Testis (tissue), 3 donors: ENCODE data around the gene PI4KB. TPM values are rescaled to one million over a fixed set of nuclear protein-coding genes. Genes with fewer than 3 reads are reported as not detected.

Experiments
- DNase-seq: peaks from one replicate; pipeline ENCODE4 v3.0.0-alpha.2; 2019
- H3K27ac ChIP-seq, 2 donors: fragments of 200-600 bp; sonication (generic); one replicate each; pipeline ENCODE4 v1.5.1; 2019
- H3K27me3 ChIP-seq: fragments of 200-600 bp; sonication (generic); one replicate; pipeline ENCODE4 v1.5.1; 2019
- H3K36me3 ChIP-seq: fragments of 200-600 bp; sonication (generic); one replicate; pipeline ENCODE4 v1.5.1; 2017; ENCODE audit warnings: low read depth; ENCODE audit errors: missing control alignments
- H3K4me1 ChIP-seq: fragments of 200-600 bp; sonication (generic); one replicate; pipeline ENCODE4 v1.5.1; 2019
- H3K4me3 ChIP-seq, 2 donors: fragments of 200-600 bp; sonication (generic); one replicate each; pipeline ENCODE4 v1.5.1; 2017 to 2019
- H3K9me3 ChIP-seq: fragments of 200-600 bp; sonication (generic); one replicate; pipeline ENCODE4 v1.5.1; 2017
- POLR2A ChIP-seq: fragments of 450-650 bp; IDR thresholded peaks from one replicate; pipeline ENCODE4 v1.6.1; 2017; ENCODE audit warnings: antibody characterized with exemption, mild to moderate bottlenecking, moderate library complexity
- WGBS, 2 donors: methylation state at CpG; one replicate each; pipeline ENCODE4 v1.1.5; 2018; 5-methylcytosine and 5-hydroxymethylcytosine counted together
- intact Hi-C: fragments of 100-400 bp; cut with DNase I; formaldehyde crosslinking; loops from one replicate; pipeline ENCODE4 v1.15.1; 2023; ENCODE audit warnings: low total_unique reads
- polyA plus RNA-seq: library from polyadenylated mRNA; stranded (reverse); fragments of 350-450 nt; fragmentation: Illumina TruSeq; extraction: RNeasy Lipid Tissue Mini Kit (QIAGEN cat#74804); gene quantifications from one replicate; pipeline ENCODE4 v1.2.3, GENCODE V29; 2014; ENCODE audit warnings: low read depth, low replicate concordance; ENCODE audit not compliant: insufficient read depth
- total RNA-seq, 2 donors: library from RNA; depleted of rRNA; stranded (reverse); fragments of >200 nt; gene quantifications; one replicate each; pipeline ENCODE4 v1.2.3, GENCODE V29; 2016
- TF ChIP-seq, protein P1 (sequence below), 3 experiments: fragments of 450-650 bp in 2 of 3; fragments of 200-600 bp in 1 of 3; sonication (generic) in 1 of 3; IDR thresholded peaks; one replicate each; pipeline ENCODE4 v1.5.1; 2016 to 2019; ENCODE audit warnings: antibody characterized with exemption in 3 of 3, mild to moderate bottlenecking in 2 of 3, moderate library complexity in 1 of 3

PI4KB gene
- total and polyA plus RNA-seq, 3 donors from 2014 or later = 86.8 to 103 (median 87.9) TPM

GRCh38 chr1:151290709-151291303 is 36.4 kb downstream of the PI4KB start:
- Histone ChIP-seq H3K27me3 (no peaks in the 10 kb centered on the region), H3K9me3 (no peaks in the 10 kb centered on the region), H3K27ac (no peak overlapping the region), H3K4me3 (no peak overlapping the region), H3K4me1 (no peaks in the 10 kb centered on the region), H3K36me3 (no peaks in the 10 kb centered on the region)
- 78 to 82% methylated on average over 8 to 18 of the region's 19 CpGs for WGBS, 2 donors
- intact Hi-C loops = no loop called here
- no peak for DNase-seq
- TF ChIP-seq POLR2A = no peak
- TF ChIP-seq, protein P1, sequence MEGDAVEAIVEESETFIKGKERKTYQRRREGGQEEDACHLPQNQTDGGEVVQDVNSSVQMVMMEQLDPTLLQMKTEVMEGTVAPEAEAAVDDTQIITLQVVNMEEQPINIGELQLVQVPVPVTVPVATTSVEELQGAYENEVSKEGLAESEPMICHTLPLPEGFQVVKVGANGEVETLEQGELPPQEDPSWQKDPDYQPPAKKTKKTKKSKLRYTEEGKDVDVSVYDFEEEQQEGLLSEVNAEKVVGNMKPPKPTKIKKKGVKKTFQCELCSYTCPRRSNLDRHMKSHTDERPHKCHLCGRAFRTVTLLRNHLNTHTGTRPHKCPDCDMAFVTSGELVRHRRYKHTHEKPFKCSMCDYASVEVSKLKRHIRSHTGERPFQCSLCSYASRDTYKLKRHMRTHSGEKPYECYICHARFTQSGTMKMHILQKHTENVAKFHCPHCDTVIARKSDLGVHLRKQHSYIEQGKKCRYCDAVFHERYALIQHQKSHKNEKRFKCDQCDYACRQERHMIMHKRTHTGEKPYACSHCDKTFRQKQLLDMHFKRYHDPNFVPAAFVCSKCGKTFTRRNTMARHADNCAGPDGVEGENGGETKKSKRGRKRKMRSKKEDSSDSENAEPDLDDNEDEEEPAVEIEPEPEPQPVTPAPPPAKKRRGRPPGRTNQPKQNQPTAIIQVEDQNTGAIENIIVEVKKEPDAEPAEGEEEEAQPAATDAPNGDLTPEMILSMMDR (IDR thresholded peaks at IDR 0.05) = no peak

DNA sequence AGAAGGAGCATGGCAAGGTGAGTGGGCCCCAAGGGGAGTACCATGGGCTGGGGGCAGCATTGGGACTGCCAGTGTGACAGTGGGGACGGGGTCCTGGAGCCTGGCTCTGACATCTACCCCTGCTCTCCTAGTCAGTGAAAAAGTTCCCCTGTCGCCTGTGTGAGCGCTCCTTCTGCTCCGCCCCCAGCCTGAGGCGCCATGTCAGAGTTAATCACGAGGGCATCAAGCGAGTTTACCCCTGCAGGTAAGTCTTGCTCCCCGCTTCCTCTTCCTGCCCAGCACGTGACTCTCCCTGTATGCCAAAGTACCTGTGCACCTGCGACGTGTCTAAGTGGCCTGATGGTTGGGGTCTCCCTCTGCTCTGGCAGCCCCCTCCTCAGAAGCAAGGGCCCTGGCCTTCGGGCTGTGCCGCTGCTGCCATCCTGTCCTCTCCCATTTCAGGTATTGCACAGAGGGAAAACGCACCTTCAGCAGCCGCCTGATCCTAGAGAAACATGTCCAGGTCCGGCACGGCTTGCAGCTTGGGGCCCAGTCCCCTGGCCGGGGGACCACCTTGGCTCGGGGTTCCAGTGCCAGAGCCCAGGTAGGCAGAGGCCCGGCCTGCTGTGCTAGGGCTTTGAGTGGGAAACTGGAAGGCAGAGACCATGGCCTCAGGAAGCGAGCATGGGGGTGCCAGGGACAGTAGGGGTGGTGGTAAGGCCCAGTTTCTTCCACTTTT is 37.1 kb downstream of the PI4KB start:
- no peaks in the 10 kb centered on the region for H3K27me3 ChIP-seq
- DNase-seq = no peak
- no peaks in the 10 kb centered on the region for H3K36me3 ChIP-seq
- H3K4me1 ChIP-seq = no peaks in the 10 kb centered on the region
- TF ChIP-seq, protein P1 (IDR thresholded peaks at IDR 0.05) = no peak
- no peak for TF ChIP-seq POLR2A
- no peaks in the 10 kb centered on the region for H3K9me3 ChIP-seq
- no peak overlapping the region for H3K4me3 ChIP-seq
- no peak overlapping the region for H3K27ac ChIP-seq
- WGBS, 2 donors = 86% methylated on average over 20 of the region's 21 CpGs
- intact Hi-C loops = no loop called here

DNA sequence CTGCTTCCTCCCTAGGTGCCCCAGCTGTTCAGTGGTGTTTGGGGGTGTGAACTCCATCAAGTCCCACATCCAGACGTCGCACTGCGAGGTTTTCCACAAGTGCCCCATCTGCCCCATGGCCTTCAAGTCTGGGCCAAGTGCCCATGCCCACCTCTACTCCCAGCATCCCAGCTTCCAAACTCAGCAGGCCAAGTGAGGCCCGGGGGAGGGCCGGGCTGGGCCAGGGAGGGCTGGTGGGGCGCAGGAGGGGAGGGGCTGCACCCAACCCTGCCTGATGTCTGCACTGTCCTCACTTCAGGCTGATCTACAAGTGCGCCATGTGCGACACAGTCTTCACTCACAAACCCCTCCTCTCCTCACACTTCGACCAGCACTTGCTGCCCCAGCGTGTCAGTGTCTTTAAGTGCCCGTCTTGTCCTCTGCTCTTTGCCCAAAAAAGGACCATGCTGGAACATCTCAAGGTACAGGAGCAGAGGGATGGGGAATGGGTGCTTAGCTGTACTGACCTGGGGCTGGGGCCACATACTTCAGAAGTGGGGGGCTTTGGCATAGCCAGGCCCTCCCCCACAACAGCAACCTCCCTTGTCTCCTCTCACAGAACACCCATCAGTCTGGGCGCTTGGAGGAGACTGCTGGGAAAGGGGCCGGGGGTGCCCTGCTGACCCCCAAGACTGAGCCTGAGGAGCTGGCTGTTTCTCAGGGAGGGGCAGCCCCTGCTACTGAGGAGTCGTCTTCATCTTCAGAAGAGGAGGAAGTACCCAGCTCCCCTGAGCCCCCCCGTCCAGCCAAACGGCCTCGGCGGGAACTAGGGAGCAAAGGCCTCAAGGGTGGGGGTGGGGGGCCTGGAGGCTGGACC is 37.9 kb downstream of the PI4KB start:
- H3K9me3 ChIP-seq = no peaks in the 10 kb centered on the region
- H3K4me1 ChIP-seq = peaks cover 2% of the 10 kb centered on the region
- WGBS, 2 donors = 52 to 68% methylated on average over 4 to 18 of the region's 18 CpGs
- DNase-seq = no peak
- no peak overlapping the region for H3K4me3 ChIP-seq
- TF ChIP-seq POLR2A = no peak
- TF ChIP-seq, protein P1 (IDR thresholded peaks at IDR 0.05) = no peak
- intact Hi-C loops = no loop called here
- H3K36me3 ChIP-seq = no peaks in the 10 kb centered on the region
- no peaks in the 10 kb centered on the region for H3K27me3 ChIP-seq
- H3K27ac ChIP-seq = no peak overlapping the region

- no peak for DNase-seq
- Histone ChIP-seq H3K27me3 (no peaks in the 10 kb centered on the region), H3K36me3 (no peaks in the 10 kb centered on the region), H3K4me1 (peaks cover 10% of the 10 kb centered on the region), H3K9me3 (no peaks in the 10 kb centered on the region), H3K4me3 (no peak overlapping the region), H3K27ac (no peak overlapping the region)
- intact Hi-C loops = no loop called here
- WGBS, 2 donors = 86 to 91% methylated on average over 7 to 14 of the region's 14 CpGs
- TF ChIP-seq, protein P1 (IDR thresholded peaks at IDR 0.05) = no peak
These were observed 38.7 kb downstream of the PI4KB start for GRCh38 chr1:151288502-151288901.
